ENCODE results near the gene KIFAP3.

DNA sequence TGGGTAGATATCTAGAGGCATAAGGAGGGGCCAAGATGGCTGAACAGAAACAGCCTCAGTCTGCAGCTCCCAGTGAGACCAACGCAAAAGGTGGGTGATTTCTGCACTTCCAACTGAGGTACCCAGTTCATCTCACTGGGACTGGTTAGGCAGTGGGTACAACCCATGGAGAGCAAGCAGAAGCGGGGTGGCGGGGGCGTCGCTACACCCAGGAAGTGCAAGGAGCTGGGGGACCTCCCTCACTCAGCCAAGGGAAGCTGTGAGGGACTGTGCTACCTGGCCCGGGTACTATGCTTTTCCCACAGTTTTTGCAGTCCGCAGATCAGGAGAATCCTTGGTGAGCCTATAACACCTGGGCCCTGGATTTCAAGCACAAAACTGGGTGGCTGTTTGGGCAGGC lies 26.0 kb downstream of the KIFAP3 start:
- TF ChIP-seq, protein P1, sequence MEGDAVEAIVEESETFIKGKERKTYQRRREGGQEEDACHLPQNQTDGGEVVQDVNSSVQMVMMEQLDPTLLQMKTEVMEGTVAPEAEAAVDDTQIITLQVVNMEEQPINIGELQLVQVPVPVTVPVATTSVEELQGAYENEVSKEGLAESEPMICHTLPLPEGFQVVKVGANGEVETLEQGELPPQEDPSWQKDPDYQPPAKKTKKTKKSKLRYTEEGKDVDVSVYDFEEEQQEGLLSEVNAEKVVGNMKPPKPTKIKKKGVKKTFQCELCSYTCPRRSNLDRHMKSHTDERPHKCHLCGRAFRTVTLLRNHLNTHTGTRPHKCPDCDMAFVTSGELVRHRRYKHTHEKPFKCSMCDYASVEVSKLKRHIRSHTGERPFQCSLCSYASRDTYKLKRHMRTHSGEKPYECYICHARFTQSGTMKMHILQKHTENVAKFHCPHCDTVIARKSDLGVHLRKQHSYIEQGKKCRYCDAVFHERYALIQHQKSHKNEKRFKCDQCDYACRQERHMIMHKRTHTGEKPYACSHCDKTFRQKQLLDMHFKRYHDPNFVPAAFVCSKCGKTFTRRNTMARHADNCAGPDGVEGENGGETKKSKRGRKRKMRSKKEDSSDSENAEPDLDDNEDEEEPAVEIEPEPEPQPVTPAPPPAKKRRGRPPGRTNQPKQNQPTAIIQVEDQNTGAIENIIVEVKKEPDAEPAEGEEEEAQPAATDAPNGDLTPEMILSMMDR (IDR thresholded peaks at IDR 0.05; ENCODE audit: insufficient read depth, low read length, poor library complexity, severe bottlenecking), result no peak
- TF ChIP-seq EZH2phosphoT487 (conservative IDR thresholded peaks at IDR 0.05; ENCODE audit: low read length), result no peak

Measured in SU-DHL-6 (cell line).